MM.1S (cell line): Measurements from ENCODE around the gene STK10.

Source experiments
- DNase-seq: peaks from one replicate; pipeline ENCODE4 v3.0.0-alpha.2; 2015
- H2AFZ ChIP-seq: fragments of 300-600 bp; sonication (generic); 2 replicates; pipeline ENCODE4 v1.6.0; 2016; ENCODE audit warnings: antibody characterized with exemption, low read length
- H3F3A ChIP-seq: fragments of 300-600 bp; sonication (generic); 2 replicates; pipeline ENCODE4 v1.6.1; 2016; ENCODE audit warnings: mild to moderate bottlenecking, antibody characterized with exemption, low read length, moderate library complexity, mixed read lengths; ENCODE audit not compliant: insufficient read depth
- H3K27ac ChIP-seq: fragments of 300-600 bp; sonication (generic); 2 replicates; pipeline ENCODE4 v1.5.1; 2016; ENCODE audit warnings: mild to moderate bottlenecking, low read length
- H3K27me3 ChIP-seq: fragments of 300-600 bp; sonication (generic); replicated peaks from 2 replicates; pipeline ENCODE4 v1.6.0; 2016; ENCODE audit warnings: low read length; ENCODE audit not compliant: insufficient read depth
- H3K36me3 ChIP-seq: fragments of 300-600 bp; sonication (generic); replicated peaks from 2 replicates; pipeline ENCODE4 v1.6.1; 2016; ENCODE audit warnings: mild to moderate bottlenecking, low read length, mixed read lengths; ENCODE audit not compliant: insufficient read depth
- H3K4me1 ChIP-seq: fragments of 300-600 bp; sonication (generic); 2 replicates; pipeline ENCODE4 v1.6.1; 2016; ENCODE audit warnings: low read length, mixed read lengths
- H3K4me2 ChIP-seq: fragments of 300-600 bp; sonication (generic); 2 replicates; pipeline ENCODE4 v1.6.0; 2016; ENCODE audit warnings: low read depth, low read length
- H3K4me3 ChIP-seq: fragments of 300-600 bp; sonication (generic); 2 replicates; pipeline ENCODE4 v1.5.1; 2016; ENCODE audit warnings: low read length, mixed read lengths
- H3K79me2 ChIP-seq: fragments of 300-600 bp; sonication (generic); 2 replicates; pipeline ENCODE4 v1.6.1; 2016; ENCODE audit warnings: mixed run types, low read length, mixed read lengths
- H3K9ac ChIP-seq: fragments of 300-600 bp; sonication (generic); 2 replicates; pipeline ENCODE4 v1.6.1; 2016; ENCODE audit warnings: low read length, mixed read lengths
- H3K9me2 ChIP-seq: fragments of 300-600 bp; sonication (generic); replicated peaks from 2 replicates; pipeline ENCODE4 v1.6.1; 2016; ENCODE audit warnings: mild to moderate bottlenecking, low read length, mixed read lengths; ENCODE audit not compliant: insufficient read depth
- H3K9me3 ChIP-seq: fragments of 300-600 bp; sonication (generic); replicated peaks from 2 replicates; pipeline ENCODE4 v1.6.1; 2016; ENCODE audit warnings: mild to moderate bottlenecking, low read length, mixed read lengths; ENCODE audit not compliant: insufficient read depth
- H4K20me1 ChIP-seq: fragments of 300-600 bp; sonication (generic); 2 replicates; pipeline ENCODE4 v1.6.1; 2016; ENCODE audit warnings: mild to moderate bottlenecking, low read length, moderate library complexity, mixed read lengths; ENCODE audit not compliant: insufficient read depth
- CTCF ChIP-seq: fragments of 300-600 bp; sonication (generic); IDR thresholded peaks from 2 replicates; pipeline ENCODE4 v1.5.1; 2016; ENCODE audit warnings: antibody characterized with exemption, low read length, mixed read lengths
- EZH2 ChIP-seq: fragments of 300-600 bp; sonication (generic); optimal IDR thresholded peaks from 2 replicates; pipeline ENCODE3; 2017; ENCODE audit warnings: low read depth, mild to moderate bottlenecking, antibody characterized with exemption, low read length, mixed read lengths
- EZH2phosphoT487 ChIP-seq: fragments of 300-600 bp; sonication (generic); IDR thresholded peaks from 2 replicates; pipeline ENCODE4 v1.6.1; 2018; ENCODE audit warnings: antibody characterized with exemption, low read length

STK10 gene

GRCh38 chr5:172234031-172234430, 46.0 kb upstream of the STK10 start:
- no peak overlapping the region for H3K4me3 ChIP-seq
- H3K9ac ChIP-seq, result no peak overlapping the region
- TF ChIP-seq CTCF, result no peak
- TF ChIP-seq EZH2, result no peak
- TF ChIP-seq EZH2phosphoT487, result no peak
- H2AFZ ChIP-seq, result no peak overlapping the region
- no peaks in the 10 kb centered on the region for H3K9me2 ChIP-seq
- peaks cover 17% of the 10 kb centered on the region for H3K4me1 ChIP-seq
- no peaks in the 10 kb centered on the region for H3K9me3 ChIP-seq
- H3K27ac ChIP-seq, result no peak overlapping the region
- H3K27me3 ChIP-seq, result no peaks in the 10 kb centered on the region
- peaks cover 3% of the 10 kb centered on the region; the same call in 1 of the 2 replicates for H3F3A ChIP-seq
- H3K4me2 ChIP-seq, result no peak overlapping the region
- DNase-seq, result no peak
- H3K36me3 ChIP-seq, result no peaks in the 10 kb centered on the region
- no peaks in the 10 kb centered on the region for H4K20me1 ChIP-seq
- H3K79me2 ChIP-seq, result no peaks in the 10 kb centered on the region

- Histone ChIP-seq H3K9ac (no peak overlapping the region), H3K9me3 (no peaks in the 10 kb centered on the region), H4K20me1 (no peaks in the 10 kb centered on the region), H3K9me2 (no peaks in the 10 kb centered on the region), H3K27ac (no peak overlapping the region), H3K27me3 (no peaks in the 10 kb centered on the region), H3K79me2 (no peaks in the 10 kb centered on the region), H3F3A (peaks cover 1% of the 10 kb centered on the region), H3K4me3 (no peak overlapping the region), H3K36me3 (no peaks in the 10 kb centered on the region), H2AFZ (no peak overlapping the region), H3K4me1 (peaks cover 9% of the 10 kb centered on the region), H3K4me2 (no peak overlapping the region)
- TF ChIP-seq EZH2phosphoT487, result no peak
- TF ChIP-seq EZH2, result no peak
- no peak for TF ChIP-seq CTCF
- DNase-seq, result no peak
Measured at GRCh38 chr5:172229904-172230303, 41.9 kb upstream of the STK10 start.

GRCh38 chr5:172224996-172225395, 37.0 kb upstream of the STK10 start:
- peaks cover 16% of the 10 kb centered on the region for H3F3A ChIP-seq
- peak overlapping the region; percentile 60; the same call in 1 of the 2 replicates for H3K27ac ChIP-seq
- peak overlapping the region; percentile 34; the same call in 1 of the 2 replicates for H3K4me2 ChIP-seq
- H3K9ac ChIP-seq, result peak overlapping the region; percentile 25; the same call in 1 of the 2 replicates
- peaks cover 21% of the 10 kb centered on the region for H3K4me1 ChIP-seq
- H3K36me3 ChIP-seq, result no peaks in the 10 kb centered on the region
- no peaks in the 10 kb centered on the region for H4K20me1 ChIP-seq
- peak overlapping the region; percentile 48; the same call in 1 of the 2 replicates for H2AFZ ChIP-seq
- TF ChIP-seq EZH2 (no peak), EZH2phosphoT487 (no peak), CTCF (no peak)
- H3K9me2 ChIP-seq, result no peaks in the 10 kb centered on the region
- H3K79me2 ChIP-seq, result 0 out of 2 replicates have a peak, but pooled peaks cover 2% of the 10 kb centered on the region
- no peak overlapping the region for H3K4me3 ChIP-seq
- no peaks in the 10 kb centered on the region for H3K9me3 ChIP-seq
- peak; percentile 13 for DNase-seq
- H3K27me3 ChIP-seq, result no peaks in the 10 kb centered on the region
